GM13977 (cell line): ENCODE data around the gene SLC9A9.

Experiments
- DNase-seq: peaks from one replicate; pipeline ENCODE4 v3.0.0; 2012; ENCODE audit warnings: low spot score
- CTCF ChIP-seq: IDR thresholded peaks from 2 replicates; pipeline ENCODE4 v1.5.1; 2012; ENCODE audit warnings: mild to moderate bottlenecking, control low read depth; ENCODE audit not compliant: insufficient read depth; ENCODE audit errors: extremely low read depth, missing control alignments
- in situ Hi-C: fragments of 300-500 bp; cut with MboI; formaldehyde crosslinking; loops from one replicate; pipeline ENCODE4 v1.12.0; 2022; ENCODE audit warnings: low sequenced_read_pairs, low pct_unique_long_range_greater_than_20kb, mixed read lengths, inconsistent platforms; ENCODE audit not compliant: unreplicated experiment

The SLC9A9 gene

GRCh38 chr3:143362115-143362991 lies 485.9 kb downstream of the SLC9A9 start:
- in situ Hi-C loops = no loop called here
- DNase-seq = no peak
- TF ChIP-seq CTCF = no peak

- in situ Hi-C loops = no loop called here
- TF ChIP-seq CTCF = no peak
- DNase-seq = no peak
These were observed 486.7 kb downstream of the SLC9A9 start for GRCh38 chr3:143361589-143361988.

DNA sequence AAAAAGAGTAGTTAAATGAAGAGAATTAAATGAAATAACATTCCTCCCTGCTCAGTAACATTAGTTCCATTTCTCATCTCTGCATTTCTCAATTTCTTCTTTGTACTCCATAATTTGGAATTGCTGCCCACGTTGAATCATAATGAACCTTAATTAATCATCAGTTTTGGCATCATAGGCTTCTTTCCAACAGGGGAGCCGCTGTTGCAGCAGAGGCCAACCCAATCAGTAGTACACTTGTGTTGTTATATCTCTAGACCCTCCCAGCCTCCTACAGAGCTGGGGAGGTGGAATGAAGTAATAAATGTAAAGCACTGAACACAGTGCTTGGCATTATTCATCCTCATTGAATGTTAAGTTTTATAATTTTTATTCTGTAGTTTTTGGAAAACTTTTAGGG lies 488.0 kb downstream of the SLC9A9 start:
- in situ Hi-C loops = no loop called here
- TF ChIP-seq CTCF = no peak
- no peak for DNase-seq

DNA sequence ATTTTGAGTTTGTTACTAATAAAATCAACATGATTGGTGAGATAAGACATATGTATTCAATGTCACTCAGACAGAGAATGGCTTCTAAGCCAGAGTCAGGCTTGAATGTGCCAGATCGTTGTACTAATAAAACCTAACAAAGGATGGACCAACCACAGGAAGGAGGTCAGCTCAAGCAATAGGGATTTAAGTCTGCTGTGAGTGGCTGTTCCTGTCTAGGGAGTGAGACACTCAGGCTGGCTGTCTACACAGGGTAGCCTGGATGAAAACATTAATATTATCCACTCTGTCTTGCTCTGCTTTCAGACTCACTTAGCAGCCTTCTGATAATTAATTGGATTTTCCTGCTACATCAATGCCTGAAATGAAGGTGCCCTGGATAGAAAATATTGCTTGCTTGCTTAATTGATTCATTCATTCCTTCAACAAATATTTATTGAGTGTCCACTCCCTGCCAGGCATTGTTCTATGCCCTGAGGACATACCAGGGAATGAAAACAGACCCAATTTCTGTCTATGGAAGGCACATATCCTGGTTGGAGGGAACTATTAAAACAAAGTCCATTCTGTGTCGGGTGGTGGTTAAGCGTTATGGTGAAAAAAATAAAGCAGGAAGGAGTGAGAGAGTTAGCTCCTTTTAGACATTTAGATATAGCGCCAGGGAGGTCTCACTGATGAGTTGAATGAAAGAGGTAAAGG lies 489.3 kb downstream of the SLC9A9 start:
- in situ Hi-C loops = no loop called here
- DNase-seq = no peak
- TF ChIP-seq CTCF = no peak

DNA sequence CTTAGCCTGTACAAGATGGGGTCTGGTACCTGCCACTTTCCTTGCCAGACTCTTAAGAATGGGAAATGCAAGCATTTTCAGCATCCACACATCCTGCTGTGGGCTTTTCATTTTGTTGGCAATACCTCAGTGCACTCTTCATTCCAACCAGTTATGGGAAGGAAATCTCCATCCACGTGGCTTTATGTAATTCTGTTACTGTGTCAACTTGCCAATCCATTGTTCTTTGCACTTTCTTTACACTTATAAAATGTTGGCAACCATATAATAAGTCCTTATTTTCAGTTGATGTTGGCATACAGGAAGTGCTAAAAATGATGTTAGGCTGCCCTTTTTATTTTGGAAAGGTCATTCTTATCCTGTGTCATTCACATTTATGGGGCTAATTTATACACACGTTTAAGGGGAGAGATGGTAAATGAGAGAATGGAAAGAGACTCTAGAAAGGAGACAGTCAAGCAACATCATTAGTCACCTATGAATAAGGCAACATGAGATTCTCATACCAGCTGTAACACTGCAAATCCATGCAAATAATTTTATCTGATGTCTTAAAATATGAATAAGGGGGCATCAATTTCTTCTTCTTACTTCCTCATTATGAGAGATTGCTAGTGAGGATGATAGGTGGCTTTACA lies 490.0 kb downstream of the SLC9A9 start:
- no peak for TF ChIP-seq CTCF
- in situ Hi-C loops = no loop called here
- DNase-seq = no peak

GRCh38 chr3:143357700-143358099 lies 490.6 kb downstream of the SLC9A9 start:
- in situ Hi-C loops = no loop called here
- TF ChIP-seq CTCF = no peak

More at GRCh38 chr3:143357700-143358099, 490.6 kb downstream of the SLC9A9 start:
- no peak for DNase-seq
